Mesenteric fat pad (tissue), 1 donor: ENCODE measurements around the gene OGDH. TPM values are rescaled to one million over a fixed set of nuclear protein-coding genes. Genes with fewer than 3 reads are reported as not detected.
"Not testable (repeated sequence)": the region's sequence is repeated elsewhere in the genome, so short reads cannot be mapped to it uniquely, and the experiment has no call there.

ENCODE experiments used
- DNase-seq: peaks from one replicate; pipeline ENCODE4 v3.0.0-alpha.2; 2020; ENCODE audit warnings: low spot score
- total RNA-seq: library from RNA; stranded (reverse); fragmentation: NEBNext Ultra II Directional; extraction: Animal tissue kit (Norgen Biotek cat#: 25700); gene quantifications from one replicate; pipeline ENCODE4 v1.2.1, GENCODE V29; 2021
- donor health status: DM: yes; HTN: yes; CAD: no.

The OGDH gene
- total RNA-seq, 1 donor from 2014 or later, result 102 TPM

GRCh38 chr7:44703921-44704320, 97.5 kb downstream of the OGDH start:
- no peak for DNase-seq

GRCh38 chr7:44705434-44705833, 99.0 kb downstream of the OGDH start:
- no peak for DNase-seq

DNA sequence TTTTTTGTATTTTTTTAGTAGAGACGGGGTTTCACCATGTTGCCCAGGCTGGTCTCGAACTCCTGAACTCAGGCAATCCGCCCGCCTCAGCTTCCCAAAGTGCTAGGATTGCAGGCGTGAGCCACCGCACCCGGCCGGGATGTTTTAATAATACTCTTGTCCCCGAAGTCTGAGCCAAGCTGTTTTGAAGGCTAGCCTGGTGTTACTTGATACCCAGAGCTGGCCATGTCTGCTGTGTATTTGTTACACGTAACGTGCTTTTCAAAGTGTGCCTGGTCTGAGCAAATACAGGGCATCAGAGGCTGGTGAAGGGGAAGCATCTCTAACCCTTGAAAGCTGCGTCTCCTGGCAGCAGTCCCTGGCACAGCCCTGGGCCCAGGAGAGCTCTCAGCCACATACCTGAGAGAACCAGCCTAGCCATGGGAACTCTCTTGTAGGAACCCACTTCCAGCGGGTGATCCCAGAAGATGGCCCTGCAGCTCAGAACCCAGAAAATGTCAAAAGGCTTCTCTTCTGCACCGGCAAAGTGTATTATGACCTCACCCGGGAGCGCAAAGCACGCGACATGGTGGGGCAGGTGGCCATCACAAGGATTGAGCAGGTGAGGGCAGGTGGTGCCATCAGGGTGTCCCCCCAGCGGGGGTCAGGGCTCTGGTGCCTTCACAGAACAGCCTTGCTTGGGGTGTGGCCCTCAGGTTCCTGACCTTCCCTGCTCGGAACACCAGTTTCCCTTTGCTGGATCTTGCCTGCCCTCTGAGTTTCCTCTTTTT, 100.5 kb downstream of the OGDH start:
- DNase-seq, result no peak

DNA sequence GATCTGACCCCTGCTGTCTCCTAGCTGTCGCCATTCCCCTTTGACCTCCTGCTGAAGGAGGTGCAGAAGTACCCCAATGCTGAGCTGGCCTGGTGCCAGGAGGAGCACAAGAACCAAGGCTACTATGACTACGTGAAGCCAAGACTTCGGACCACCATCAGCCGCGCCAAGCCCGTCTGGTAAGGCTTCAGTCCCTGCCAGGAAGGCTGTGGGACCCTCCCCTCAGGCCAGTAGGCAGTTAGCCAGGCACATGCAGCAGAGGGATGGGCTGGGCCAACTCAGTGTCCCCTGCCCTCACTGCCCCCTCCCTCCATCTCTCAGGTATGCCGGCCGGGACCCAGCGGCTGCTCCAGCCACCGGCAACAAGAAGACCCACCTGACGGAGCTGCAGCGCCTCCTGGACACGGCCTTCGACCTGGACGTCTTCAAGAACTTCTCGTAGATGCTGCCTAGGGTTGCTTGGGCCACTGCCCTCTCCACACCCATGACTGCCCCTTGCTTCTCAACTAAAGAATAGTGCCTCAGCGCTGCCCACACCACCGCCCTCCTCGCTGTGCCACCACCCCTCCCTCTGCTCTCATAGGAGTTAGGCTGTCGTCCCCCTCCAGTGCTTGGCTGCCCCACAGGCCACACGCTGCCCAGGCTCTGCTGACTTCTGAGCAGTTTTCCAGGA, 101.3 kb downstream of the OGDH start:
- no peak for DNase-seq

DNA sequence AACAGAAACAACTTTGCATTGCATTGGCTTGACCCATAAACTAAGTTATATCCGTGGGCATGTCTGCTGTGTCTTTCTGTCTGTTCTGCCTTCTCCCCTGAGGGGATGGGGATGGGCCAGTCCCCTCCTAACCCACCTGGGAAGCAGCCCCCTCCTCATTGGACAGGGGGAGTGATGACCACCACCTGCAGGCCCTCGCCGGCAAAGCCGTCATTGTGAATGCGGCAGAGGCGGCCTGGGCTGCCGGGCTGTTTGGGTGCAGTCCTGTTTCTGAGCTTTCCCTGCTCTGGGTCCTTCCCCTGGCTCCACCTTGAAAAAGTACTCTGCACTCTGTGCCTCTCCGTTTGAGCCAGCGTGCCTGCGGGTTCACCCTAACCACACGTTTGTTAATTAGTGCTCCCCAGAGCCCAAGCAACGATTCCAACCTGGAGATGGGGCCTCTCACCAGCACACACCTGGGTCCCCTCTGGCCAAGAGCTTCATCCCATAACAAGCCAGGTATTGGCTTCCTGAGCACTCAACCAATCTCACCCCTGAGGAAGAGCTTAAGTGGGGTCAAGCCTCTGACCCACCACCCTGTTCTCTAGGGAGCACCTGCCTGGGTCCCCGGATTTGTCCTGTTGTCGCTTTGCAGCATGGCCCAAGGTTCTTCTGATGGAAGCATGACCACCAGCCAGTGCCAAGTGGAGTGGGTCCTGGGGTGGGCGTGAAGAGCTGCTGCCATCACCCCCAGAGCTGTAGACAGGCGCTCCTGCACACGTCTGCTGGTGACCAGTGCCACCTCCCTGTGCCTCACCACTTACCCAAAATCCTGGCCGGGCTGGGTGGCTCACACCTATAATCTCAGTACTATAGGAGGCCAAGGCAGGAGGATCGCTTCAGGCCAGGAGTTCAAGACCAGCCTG, 102.8 kb downstream of the OGDH start:
- DNase-seq, result no peak

DNA sequence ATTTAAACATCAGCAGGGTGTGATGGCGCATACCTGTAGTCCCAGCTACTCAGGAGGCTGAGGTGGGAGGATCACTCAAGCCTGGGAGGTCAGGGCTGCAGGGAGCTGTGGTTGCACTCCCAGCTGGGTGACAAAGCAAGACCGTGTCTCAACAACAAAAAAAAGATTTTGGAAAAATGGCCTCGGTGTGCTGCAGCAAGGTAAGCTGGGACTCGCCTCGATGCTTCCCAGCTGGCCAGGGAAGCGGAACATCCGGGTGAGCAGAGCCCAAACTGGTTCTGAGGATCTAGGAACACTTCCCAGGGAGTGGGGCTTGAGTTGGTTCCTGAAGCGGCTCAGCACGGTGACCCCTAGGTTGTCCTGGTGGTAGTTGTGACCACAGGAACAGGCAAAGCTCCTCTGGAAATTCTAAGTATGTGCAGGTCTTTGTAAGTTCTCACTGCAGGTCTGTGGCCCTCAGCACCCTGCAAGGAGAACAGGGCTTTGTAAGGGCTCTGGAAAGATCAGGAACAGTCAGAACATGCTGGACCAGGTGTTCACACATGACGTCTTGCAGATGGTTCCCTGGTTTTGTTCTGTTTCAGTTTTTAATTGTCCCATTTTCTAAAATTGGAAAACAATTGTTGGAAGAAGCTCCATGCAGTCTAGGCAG, 103.6 kb downstream of the OGDH start:
- no peak for DNase-seq

DNA sequence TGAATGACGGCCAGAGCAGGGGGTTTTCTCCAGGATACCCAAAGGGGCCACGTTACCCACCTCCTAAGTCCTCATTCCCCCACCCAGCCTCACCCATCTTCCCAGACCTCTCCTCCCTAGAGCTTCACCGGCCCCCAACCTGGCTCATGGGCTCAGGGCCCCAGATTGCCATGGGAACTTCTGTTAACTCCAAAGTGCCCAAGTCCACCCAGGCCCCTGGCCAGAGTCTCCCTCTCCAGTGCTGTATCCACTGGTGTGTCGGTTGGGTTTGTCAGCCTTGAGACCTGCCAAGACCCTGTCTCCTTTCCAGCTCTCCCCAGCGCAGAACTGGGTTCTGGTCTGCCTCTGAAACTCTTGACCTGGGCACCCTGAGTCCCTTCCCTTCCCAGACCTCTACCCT, 105.1 kb downstream of the OGDH start:
- DNase-seq, result no peak

DNA sequence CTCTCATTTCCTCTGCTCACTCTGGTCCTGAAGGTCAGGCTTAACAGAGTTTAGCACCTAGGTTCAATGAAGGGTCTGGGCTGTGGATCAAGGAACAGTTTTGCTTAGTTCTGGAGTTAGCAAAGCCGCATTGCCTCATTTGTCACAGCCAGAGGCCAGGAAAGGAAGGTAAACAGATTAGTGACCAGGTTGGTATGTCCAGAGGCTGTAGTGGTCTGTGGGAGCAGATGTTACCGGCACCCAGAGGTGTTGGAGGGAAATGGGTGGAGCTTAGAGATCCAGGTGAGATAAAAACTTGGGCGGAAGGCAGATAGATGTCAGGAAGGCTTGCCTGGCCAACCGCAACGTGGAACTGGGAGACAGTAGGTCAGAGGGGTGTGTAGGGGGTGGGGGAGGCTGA, 105.6 kb downstream of the OGDH start:
- no peak for DNase-seq

GRCh38 chr7:44713141-44713540, 106.7 kb downstream of the OGDH start:
- no peak for DNase-seq

DNA sequence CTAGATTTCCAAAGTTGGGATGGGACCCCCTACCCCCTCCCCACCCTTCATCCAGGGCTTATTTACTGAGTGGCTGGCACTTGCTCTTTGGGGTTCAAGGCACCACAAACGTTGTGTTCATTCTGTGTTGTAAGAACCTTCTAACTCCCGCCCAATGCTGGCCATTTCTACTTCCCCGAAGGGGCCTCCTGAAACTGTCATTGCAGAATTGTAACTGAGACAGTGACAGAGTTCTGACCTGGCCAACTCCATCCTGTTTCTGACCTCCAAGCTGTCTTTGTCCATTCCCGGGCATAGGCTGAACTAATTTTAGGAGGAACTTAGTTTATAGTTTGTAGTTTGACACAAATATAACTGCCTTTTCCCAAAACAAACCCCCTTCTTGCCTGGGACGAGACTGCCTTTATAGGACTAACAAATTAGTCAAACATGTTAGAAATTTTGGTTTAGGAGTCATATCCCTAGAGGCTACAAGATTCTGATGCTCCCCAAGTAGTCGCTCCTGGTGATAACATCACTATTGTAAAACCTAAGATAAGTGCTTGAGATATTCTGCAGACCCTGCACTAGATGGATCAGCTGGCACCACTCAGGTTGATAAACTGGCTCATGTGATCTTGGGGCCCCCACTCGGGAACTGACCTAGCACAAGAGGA, 107.4 kb downstream of the OGDH start:
- DNase-seq, result no peak

DNA sequence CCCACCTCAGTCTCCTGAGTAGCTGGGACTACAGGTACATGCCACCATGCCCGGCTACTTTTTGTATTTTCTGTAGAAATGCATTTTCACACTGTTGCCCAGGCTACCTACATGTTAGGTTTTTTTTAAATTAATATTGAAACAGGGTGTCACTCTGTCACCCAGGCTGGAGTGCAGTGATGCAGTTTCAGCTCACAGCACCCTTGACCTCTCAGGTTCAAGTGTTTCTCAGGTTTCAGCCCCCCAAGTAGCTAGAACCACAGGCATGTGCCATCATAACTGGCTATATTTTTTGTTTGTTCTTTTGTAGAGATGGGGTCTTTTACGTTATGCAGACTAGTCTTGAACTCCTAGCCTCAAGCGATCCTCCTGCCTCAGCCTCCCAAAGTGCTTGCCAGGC, 109.8 kb downstream of the OGDH start:
- DNase-seq, result no peak

- no peak for DNase-seq
Measured at GRCh38 chr7:44720301-44720700, 113.9 kb downstream of the OGDH start.

DNA sequence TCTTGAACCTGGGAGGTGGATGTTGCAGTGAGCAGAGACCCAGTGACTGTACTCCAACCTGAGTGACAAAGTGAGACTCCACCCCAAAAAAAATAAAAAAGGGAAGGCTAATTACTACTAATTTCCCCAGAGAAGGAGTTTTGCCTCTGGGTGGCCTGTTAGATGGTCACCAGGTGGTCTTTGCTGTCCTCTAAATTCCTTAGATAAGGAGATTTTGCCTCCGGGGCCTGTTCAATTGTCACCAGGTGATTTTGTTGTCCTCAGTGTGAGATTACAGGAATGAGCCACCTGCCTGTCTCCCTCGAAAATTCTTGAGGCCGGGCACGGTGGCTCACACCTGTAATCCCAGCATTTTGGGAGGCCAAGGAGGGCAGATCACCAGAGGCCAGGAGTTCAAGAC, 117.8 kb downstream of the OGDH start:
- no peak for DNase-seq

DNA sequence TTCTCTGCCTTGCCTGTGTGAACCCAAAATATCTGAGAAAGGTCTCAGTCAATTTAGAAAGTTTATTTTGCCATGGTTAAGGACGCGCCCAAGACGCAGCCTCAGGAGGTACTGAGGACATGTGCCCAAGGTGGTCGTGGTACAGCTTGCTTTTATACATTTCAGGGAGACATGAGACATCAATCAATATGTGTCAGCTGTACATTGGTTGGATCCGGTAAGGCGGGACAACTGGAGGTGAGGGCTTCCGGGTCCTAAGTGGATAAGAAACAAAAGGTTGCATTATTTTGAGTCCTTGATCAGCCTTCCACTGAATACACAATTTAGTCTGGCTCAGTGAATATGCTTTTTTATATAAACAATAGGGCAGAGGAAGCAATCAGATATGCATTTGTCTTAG, 119.8 kb downstream of the OGDH start:
- not testable (repeated sequence) for DNase-seq

DNA sequence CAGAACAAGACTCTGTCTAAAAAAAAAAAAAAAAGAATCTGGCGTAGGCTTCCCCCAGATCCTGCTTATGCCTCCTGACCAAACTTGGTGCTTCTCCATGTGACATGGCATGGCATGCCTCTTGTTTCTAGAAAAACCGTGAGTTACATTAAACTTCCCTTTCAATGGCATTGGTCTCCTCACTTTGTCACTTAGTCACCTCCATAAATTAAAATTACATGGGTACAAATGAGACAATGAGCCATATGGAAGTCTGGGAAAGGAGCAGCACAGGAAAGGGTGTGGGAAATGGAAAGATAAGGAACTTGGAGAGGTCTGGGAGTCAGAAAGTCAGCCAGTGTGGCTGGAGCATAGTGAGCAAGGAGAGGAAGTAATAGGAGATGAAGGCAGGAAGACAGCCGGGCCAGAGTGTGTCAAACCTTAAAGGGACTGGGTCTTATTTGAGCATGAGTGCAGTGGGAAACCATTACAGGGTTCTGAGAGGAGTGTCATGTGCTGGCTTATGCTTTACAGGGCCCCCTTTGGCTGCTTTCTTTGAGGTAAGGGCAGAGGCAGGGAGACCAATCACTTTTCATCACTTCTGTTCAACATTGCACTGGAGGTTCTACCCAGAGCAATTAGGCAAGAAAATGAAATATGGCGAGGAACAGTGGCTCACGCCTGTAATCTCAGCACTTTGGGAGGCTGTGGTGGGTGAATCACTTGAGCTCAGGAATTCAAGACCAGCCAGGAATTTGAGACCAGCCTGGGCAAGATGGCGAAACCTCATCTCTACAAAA, 120.9 kb downstream of the OGDH start:
- DNase-seq, result no peak

DNA sequence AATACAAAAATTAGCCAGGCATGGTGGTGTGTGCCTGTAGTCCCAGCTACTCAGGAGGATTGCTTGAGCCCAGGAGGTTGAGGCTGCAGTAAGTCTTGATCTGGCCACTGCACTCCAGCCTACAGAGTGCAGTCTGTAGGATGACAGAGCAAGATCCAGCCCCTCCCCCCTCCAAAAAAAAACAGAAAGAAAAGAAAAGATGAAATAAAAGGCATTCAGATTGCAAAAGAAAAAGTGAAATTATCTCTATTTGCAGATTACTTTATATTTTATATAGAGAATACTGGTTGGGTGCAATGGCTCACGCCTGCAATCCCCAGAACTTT, 121.5 kb downstream of the OGDH start:
- DNase-seq, result no peak

- no peak for DNase-seq
Measured at GRCh38 chr7:44729949-44730590, 123.6 kb downstream of the OGDH start.

GRCh38 chr7:44732971-44733370, 126.5 kb downstream of the OGDH start:
- not testable (repeated sequence) for DNase-seq

- no peak for DNase-seq
Measured at GRCh38 chr7:44733708-44734481, 127.5 kb downstream of the OGDH start.
